ENCODE results near the gene CBLN3.

CBLN3 gene

GRCh38 chr14:24440606-24441399, 11.3 kb upstream of the CBLN3 start:
- peaks cover 8% of the 10 kb centered on the region for H3K4me1 ChIP-seq (ENCODE audit: control insufficient read depth, insufficient read depth, low read length)
- TF ChIP-seq ZNF600 (tag by site-specific recombination; IDR thresholded peaks at IDR 0.05) (no peak), ZNF274 (IDR thresholded peaks at IDR 0.05; ENCODE audit: low read length) (no peak), ZNF274 (tag by site-specific recombination; IDR thresholded peaks at IDR 0.05; ENCODE audit: borderline replicate concordance) (no peak), ZNF350 (tag by site-specific recombination; IDR thresholded peaks at IDR 0.05) (no peak), SP2 (tag by site-specific recombination; IDR thresholded peaks at IDR 0.05) (no peak), MEIS1 (CRISPR knock-in tag; IDR thresholded peaks at IDR 0.05; ENCODE audit: borderline replicate concordance) (no peak), ZNF426 (tag by site-specific recombination; IDR thresholded peaks at IDR 0.05) (no peak), ZNF560 (tag by site-specific recombination; IDR thresholded peaks at IDR 0.05; ENCODE audit: borderline replicate concordance) (no peak), ZNF776 (tag by site-specific recombination; IDR thresholded peaks at IDR 0.05; ENCODE audit: borderline replicate concordance) (no peak), TSHZ1 (tag by site-specific recombination; IDR thresholded peaks at IDR 0.05; ENCODE audit: borderline replicate concordance) (no peak), YY1 (tag by site-specific recombination; IDR thresholded peaks at IDR 0.05) (no peak), ZNF175 (tag by site-specific recombination; IDR thresholded peaks at IDR 0.05) (no peak), ZNF530 (tag by site-specific recombination; IDR thresholded peaks at IDR 0.05; ENCODE audit: low read depth) (no peak), ZXDB (tag by site-specific recombination; IDR thresholded peaks at IDR 0.05) (no peak)
- TF ChIP-seq, protein P1, sequence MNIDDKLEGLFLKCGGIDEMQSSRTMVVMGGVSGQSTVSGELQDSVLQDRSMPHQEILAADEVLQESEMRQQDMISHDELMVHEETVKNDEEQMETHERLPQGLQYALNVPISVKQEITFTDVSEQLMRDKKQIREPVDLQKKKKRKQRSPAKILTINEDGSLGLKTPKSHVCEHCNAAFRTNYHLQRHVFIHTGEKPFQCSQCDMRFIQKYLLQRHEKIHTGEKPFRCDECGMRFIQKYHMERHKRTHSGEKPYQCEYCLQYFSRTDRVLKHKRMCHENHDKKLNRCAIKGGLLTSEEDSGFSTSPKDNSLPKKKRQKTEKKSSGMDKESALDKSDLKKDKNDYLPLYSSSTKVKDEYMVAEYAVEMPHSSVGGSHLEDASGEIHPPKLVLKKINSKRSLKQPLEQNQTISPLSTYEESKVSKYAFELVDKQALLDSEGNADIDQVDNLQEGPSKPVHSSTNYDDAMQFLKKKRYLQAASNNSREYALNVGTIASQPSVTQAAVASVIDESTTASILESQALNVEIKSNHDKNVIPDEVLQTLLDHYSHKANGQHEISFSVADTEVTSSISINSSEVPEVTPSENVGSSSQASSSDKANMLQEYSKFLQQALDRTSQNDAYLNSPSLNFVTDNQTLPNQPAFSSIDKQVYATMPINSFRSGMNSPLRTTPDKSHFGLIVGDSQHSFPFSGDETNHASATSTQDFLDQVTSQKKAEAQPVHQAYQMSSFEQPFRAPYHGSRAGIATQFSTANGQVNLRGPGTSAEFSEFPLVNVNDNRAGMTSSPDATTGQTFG (tag by site-specific recombination; IDR thresholded peaks at IDR 0.05; ENCODE audit: borderline replicate concordance): no peak
- TF ChIP-seq, protein P2, sequence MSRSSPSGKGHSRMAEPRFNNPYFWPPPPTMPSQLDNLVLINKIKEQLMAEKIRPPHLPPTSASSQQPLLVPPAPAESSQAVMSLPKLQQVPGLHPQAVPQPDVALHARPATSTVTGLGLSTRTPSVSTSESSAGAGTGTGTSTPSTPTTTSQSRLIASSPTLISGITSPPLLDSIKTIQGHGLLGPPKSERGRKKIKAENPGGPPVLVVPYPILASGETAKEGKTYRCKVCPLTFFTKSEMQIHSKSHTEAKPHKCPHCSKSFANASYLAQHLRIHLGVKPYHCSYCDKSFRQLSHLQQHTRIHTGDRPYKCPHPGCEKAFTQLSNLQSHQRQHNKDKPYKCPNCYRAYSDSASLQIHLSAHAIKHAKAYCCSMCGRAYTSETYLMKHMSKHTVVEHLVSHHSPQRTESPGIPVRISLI (tag by site-specific recombination; IDR thresholded peaks at IDR 0.05): no peak
- H3K27ac ChIP-seq (ENCODE audit: extremely low read depth, low read depth, low read length): no peak overlapping the region
- no peaks in the 10 kb centered on the region for H3K9me3 ChIP-seq (ENCODE audit: control insufficient read depth, insufficient read depth, low read depth, low read length)
- POLR2A ChIA-PET: interaction anchor here (0.6 to 2.4 kb wide), 5 partner anchors 10 to 170 kb away, joined by 3 to 40 read pairs (median 4); partner anchors contain the start of genes CBLN3, DHRS1, KHNYN and NOP9
- CTCF ChIA-PET: interaction anchor here (0.6 to 4.9 kb wide), 9 partner anchors 9 to 143 kb away, joined by 3 to 33 read pairs (median 3); partner anchors contain the start of gene CIDEB
- H3K4me3 ChIP-seq (ENCODE audit: low read depth, low read length): no peak overlapping the region
- peaks cover 5 to 56% of the 10 kb centered on the region in 2 experiments; a peak in 2 of 3 replicates for H3K36me3 ChIP-seq (ENCODE audit: control insufficient read depth in 2 of 2, insufficient read depth in 1 of 2, low read length in 2 of 2)
